Mesenchymal stem cell (in vitro differentiated cells and primary cell): ENCODE data around the gene HTR3D.

Source experiments
- DNase-seq: peaks from one replicate; pipeline ENCODE4 v3.0.0-alpha.2; 2013
- H2AFZ ChIP-seq: one replicate; pipeline ENCODE4 v1.6.1; 2013; ENCODE audit warnings: low read depth, mild to moderate bottlenecking, control low read depth, inconsistent platforms, low read length, moderate library complexity
- H2AK5ac ChIP-seq: 2 replicates; pipeline ENCODE4 v1.6.1; 2013; ENCODE audit warnings: low read length, moderate library complexity, mild to moderate bottlenecking, inconsistent platforms; ENCODE audit not compliant: severe bottlenecking
- H2BK120ac ChIP-seq: one replicate; pipeline ENCODE4 v1.6.1; 2013; ENCODE audit warnings: low read depth, mild to moderate bottlenecking, inconsistent platforms, low read length, moderate library complexity
- H2BK12ac ChIP-seq, 2 experiments: one replicate each; pipeline ENCODE4 v1.6.1; 2013; ENCODE audit warnings: inconsistent platforms in 2 of 2, low read length in 2 of 2, mild to moderate bottlenecking in 2 of 2, moderate library complexity in 2 of 2, control low read depth in 1 of 2
- H2BK15ac ChIP-seq: one replicate; pipeline ENCODE4 v1.6.1; 2013; ENCODE audit warnings: mild to moderate bottlenecking, low read depth, inconsistent platforms; ENCODE audit not compliant: poor library complexity, severe bottlenecking
- H2BK5ac ChIP-seq: 2 replicates; pipeline ENCODE4 v1.6.1; 2013; ENCODE audit warnings: low read depth, mild to moderate bottlenecking, low read length, control low read depth, inconsistent platforms; ENCODE audit not compliant: poor library complexity, severe bottlenecking
- H3K14ac ChIP-seq, 2 experiments: one replicate each; pipeline ENCODE4 v1.6.1; 2013; ENCODE audit warnings: inconsistent platforms in 2 of 2, low read length in 2 of 2, control low read depth in 1 of 2, mild to moderate bottlenecking in 1 of 2, moderate library complexity in 1 of 2
- H3K18ac ChIP-seq, 2 experiments: one replicate each; pipeline ENCODE4 v1.6.1; 2013; ENCODE audit warnings: inconsistent platforms in 2 of 2, low read length in 2 of 2, control low read depth in 1 of 2, low read depth in 1 of 2, mild to moderate bottlenecking in 1 of 2
- H3K23ac ChIP-seq, 2 experiments: one replicate each; pipeline ENCODE4 v1.6.1; 2013; ENCODE audit warnings: inconsistent platforms in 2 of 2, low read length in 2 of 2, mild to moderate bottlenecking in 2 of 2, moderate library complexity in 2 of 2, control low read depth in 1 of 2
- H3K27ac ChIP-seq: 2 replicates; pipeline ENCODE4 v1.5.1; 2013; ENCODE audit warnings: mild to moderate bottlenecking, moderate library complexity, low read length, control low read depth, inconsistent platforms; ENCODE audit not compliant: poor library complexity, severe bottlenecking
- H3K27me3 ChIP-seq, 2 experiments: 2 replicates each; pipeline versions ENCODE4 v1.6.1 to v1.7.0; 2013; ENCODE audit warnings: low read length in 2 of 2, mild to moderate bottlenecking in 2 of 2, moderate library complexity in 2 of 2, control low read depth in 1 of 2, inconsistent platforms in 1 of 2; ENCODE audit not compliant: control insufficient read depth in 1 of 2, insufficient read depth in 1 of 2
- H3K36me3 ChIP-seq, 2 experiments: 2 replicates each; pipeline versions ENCODE4 v1.6.1 to v1.7.0; 2013; ENCODE audit warnings: low read length in 2 of 2, control low read depth in 1 of 2, inconsistent platforms in 1 of 2, low read depth in 1 of 2, mild to moderate bottlenecking in 1 of 2; ENCODE audit not compliant: insufficient read depth in 2 of 2, control insufficient read depth in 1 of 2
- H3K4ac ChIP-seq, 2 experiments: one replicate each; pipeline ENCODE4 v1.6.1; 2013; ENCODE audit warnings: inconsistent platforms in 2 of 2, low read length in 2 of 2, mild to moderate bottlenecking in 2 of 2, moderate library complexity in 2 of 2, control low read depth in 1 of 2, low read depth in 1 of 2
- H3K4me1 ChIP-seq: 2 replicates; pipeline ENCODE4 v1.6.1; 2013; ENCODE audit warnings: low read depth, low read length, control low read depth; ENCODE audit not compliant: control insufficient read depth, insufficient read depth
- H3K4me2 ChIP-seq: 2 replicates; pipeline ENCODE4 v1.6.1; 2013; ENCODE audit warnings: low read length, mild to moderate bottlenecking, inconsistent platforms; ENCODE audit not compliant: poor library complexity, severe bottlenecking
- H3K4me3 ChIP-seq, 2 experiments: 2 replicates each; pipeline versions ENCODE4 v1.5.1 to v1.7.0; 2013; ENCODE audit warnings: low read length in 2 of 2, mild to moderate bottlenecking in 2 of 2, control low read depth in 1 of 2, low read depth in 1 of 2; ENCODE audit not compliant: insufficient read depth in 1 of 2
- H3K79me1 ChIP-seq: replicated peaks from 2 replicates; pipeline ENCODE4 v1.6.1; 2013; ENCODE audit warnings: mild to moderate bottlenecking, control low read depth, low read length, inconsistent platforms; ENCODE audit not compliant: poor library complexity, severe bottlenecking
- H3K9ac ChIP-seq: 2 replicates; pipeline ENCODE4 v1.7.0; 2013; ENCODE audit warnings: mild to moderate bottlenecking, low read length, moderate library complexity
- H3K9me3 ChIP-seq: 2 replicates; pipeline ENCODE4 v1.7.0; 2013; ENCODE audit warnings: mild to moderate bottlenecking, low read length; ENCODE audit not compliant: control insufficient read depth
- H4K8ac ChIP-seq: one replicate; pipeline ENCODE4 v1.6.1; 2013; ENCODE audit warnings: inconsistent platforms, mild to moderate bottlenecking, low read length, moderate library complexity
- H4K91ac ChIP-seq: one replicate; pipeline ENCODE4 v1.6.1; 2013; ENCODE audit warnings: mild to moderate bottlenecking, low read length, inconsistent platforms
- WGBS: methylation state at CpG from one replicate; pipeline ENCODE4 v1.1.7; 2013; ENCODE audit warnings: mixed read lengths; 5-methylcytosine and 5-hydroxymethylcytosine counted together

HTR3D gene

DNA sequence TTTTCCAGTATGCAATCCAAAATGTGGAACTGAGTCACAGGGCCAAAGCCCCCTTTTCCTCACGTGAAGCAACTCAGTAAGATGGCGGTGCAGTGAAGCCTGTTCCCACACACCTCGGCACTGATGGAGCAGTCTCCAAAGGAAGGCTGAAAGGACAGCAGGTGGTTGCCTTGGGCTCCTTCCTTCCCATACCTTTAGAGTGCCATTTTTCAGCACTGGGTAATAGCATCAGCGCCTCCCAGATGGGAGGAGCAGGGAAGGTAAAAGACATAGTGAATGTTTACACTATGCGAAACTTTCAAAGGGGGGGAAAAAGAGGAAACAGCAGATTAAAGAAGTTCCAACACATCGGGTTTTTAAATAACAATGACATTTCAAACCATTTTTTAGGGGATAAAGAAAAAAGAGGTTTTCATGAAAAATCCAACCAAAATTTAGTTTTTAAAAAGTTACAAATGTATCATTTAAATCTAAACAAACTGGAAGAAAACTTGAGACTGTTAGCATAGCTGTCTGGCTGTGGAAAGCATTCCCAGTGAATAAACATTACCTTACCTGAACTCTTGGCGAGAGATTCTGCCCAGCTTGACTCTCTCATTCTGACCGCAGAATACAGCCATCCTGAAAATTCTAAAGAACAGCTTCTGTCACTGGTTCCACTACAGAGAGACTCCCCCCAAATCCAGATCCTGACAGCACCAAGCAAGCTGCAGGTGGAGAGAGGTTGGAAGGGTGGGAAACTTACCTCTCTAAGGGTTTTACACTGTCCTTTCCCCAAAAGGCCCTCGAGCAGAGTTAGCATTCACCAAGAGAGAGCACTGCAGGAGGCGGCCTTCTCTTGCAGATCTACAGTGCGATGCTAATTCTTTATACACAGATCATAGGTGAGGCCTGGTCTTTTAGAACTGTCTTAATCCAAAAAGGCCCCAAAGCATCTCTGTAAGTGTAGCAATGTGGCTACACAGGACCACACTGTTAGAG, 46.5 kb upstream of the HTR3D start:
- no peak overlapping the region for H2BK120ac ChIP-seq
- H2BK12ac ChIP-seq: no peak overlapping the region
- H3K27ac ChIP-seq: no peak overlapping the region
- no peak overlapping the region for H2AK5ac ChIP-seq
- no peak overlapping the region for H2AFZ ChIP-seq
- no peak overlapping the region for H3K4me2 ChIP-seq
- 95% methylated on average over 7 of the region's 11 CpGs for WGBS
- H3K4me3 ChIP-seq: no peak overlapping the region
- H3K14ac ChIP-seq: no peak overlapping the region
- no peaks in the 10 kb centered on the region for H3K27me3 ChIP-seq
- no peak overlapping the region for H4K91ac ChIP-seq
- no peak overlapping the region for H4K8ac ChIP-seq
- H3K23ac ChIP-seq: no peak overlapping the region
- H3K4me1 ChIP-seq: peaks cover 10% of the 10 kb centered on the region
- peaks cover 35 to 81% of the 10 kb centered on the region in 2 experiments for H3K36me3 ChIP-seq
- H3K9me3 ChIP-seq: no peaks in the 10 kb centered on the region
- no peak overlapping the region for H2BK5ac ChIP-seq
- no peak for DNase-seq
- H2BK15ac ChIP-seq: no peak overlapping the region
- H3K79me1 ChIP-seq: peaks cover 17% of the 10 kb centered on the region
- H3K4ac ChIP-seq: no peak overlapping the region
- H3K18ac ChIP-seq: no peak overlapping the region
- no peak overlapping the region for H3K9ac ChIP-seq

DNA sequence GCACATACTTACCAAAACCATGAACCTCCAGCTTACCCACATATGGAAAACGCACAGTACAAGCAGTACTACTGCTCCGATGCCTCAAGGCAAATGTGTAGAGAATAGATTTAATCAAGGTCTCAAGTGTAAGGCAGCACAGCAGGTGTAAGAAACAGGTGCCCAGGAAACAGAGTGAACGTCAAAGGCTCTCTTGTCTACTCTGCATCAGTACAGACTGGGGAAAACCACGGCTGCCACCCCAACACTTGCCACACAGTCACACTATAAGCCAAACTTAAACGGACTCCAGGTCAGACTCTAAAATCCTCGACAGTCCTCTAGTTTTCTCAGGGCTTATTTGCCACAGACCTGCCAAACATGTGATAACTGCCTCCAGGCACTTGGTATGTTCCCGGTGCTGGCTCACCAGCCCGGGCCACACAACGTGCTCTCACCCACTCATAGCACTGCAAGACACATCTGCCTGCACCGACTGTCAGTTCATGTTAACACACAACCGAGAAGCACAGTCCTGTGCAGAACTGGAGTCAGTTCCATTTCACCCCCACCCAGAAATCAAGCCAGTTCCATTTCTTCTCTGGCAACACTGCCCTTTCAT, 44.4 kb upstream of the HTR3D start:
- Histone ChIP-seq H3K23ac (no peak overlapping the region), H3K79me1 (peaks cover 19% of the 10 kb centered on the region), H2BK12ac (peak overlapping the region in 1 of 2 experiments; percentile 52), H3K4me1 (peaks cover 12% of the 10 kb centered on the region), H3K14ac (no peak overlapping the region), H2BK120ac (no peak overlapping the region), H3K4me2 (no peak overlapping the region), H2AK5ac (peak overlapping the region; percentile 27), H2AFZ (no peak overlapping the region), H2BK15ac (no peak overlapping the region), H3K18ac (peak overlapping the region; percentile 9 to 37), H3K36me3 (peaks cover 31 to 64% of the 10 kb centered on the region in 2 experiments), H3K4me3 (no peak overlapping the region), H3K27ac (no peak overlapping the region), H2BK5ac (no peak overlapping the region), H3K27me3 (no peaks in the 10 kb centered on the region), H4K91ac (peak overlapping the region; percentile 55), H3K4ac (no peak overlapping the region), H3K9me3 (no peaks in the 10 kb centered on the region), H4K8ac (peak overlapping the region; percentile 62), H3K9ac (no peak overlapping the region)
- WGBS: 88% methylated on average over 10 of the region's 11 CpGs
- DNase-seq: no peak

DNA sequence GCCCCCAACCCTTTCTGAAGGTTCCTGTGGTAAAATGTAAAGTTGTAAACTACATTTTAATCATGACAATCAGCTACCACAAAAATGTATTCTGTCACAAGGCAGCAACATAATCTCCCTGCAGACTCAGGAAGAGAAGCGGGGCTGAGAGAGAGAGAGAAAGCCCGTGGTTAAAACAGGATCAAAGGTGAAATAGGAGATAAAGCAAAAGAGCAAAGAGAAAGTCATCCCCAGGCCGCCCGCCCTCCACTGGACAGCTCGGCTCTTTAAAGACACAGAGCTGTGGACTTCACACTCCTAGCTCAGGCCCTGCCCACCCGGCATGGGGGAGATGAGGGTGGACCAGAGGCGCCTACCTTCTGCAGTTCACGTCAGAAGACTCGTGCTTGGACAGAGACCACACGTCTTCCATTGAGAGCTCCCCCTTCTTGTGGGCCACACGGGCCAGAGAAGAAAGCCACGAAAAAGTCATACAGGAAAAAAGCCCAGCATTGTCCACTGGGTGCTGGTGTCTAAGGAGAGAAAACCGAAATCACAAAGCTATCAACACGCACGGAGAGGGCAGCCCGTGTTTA, 43.2 kb upstream of the HTR3D start:
- DNase-seq: peak; percentile 80
- H3K9ac ChIP-seq: no peak overlapping the region
- no peak overlapping the region for H2BK120ac ChIP-seq
- no peaks in the 10 kb centered on the region for H3K27me3 ChIP-seq
- H3K14ac ChIP-seq: no peak overlapping the region
- H2BK15ac ChIP-seq: no peak overlapping the region
- H4K91ac ChIP-seq: no peak overlapping the region
- 77% methylated on average over 16 of the region's 16 CpGs for WGBS
- no peak overlapping the region for H3K18ac ChIP-seq
- peak overlapping the region in 1 of 2 experiments; percentile 26 for H2BK12ac ChIP-seq
- H3K4me2 ChIP-seq: no peak overlapping the region
- H2AK5ac ChIP-seq: peak overlapping the region; percentile 36
- H3K36me3 ChIP-seq: peaks cover 22 to 52% of the 10 kb centered on the region in 2 experiments
- peaks cover 19% of the 10 kb centered on the region for H3K79me1 ChIP-seq
- peaks cover 12% of the 10 kb centered on the region for H3K4me1 ChIP-seq
- no peak overlapping the region for H3K4me3 ChIP-seq
- H3K9me3 ChIP-seq: no peaks in the 10 kb centered on the region
- H3K23ac ChIP-seq: no peak overlapping the region
- no peak overlapping the region for H2AFZ ChIP-seq
- no peak overlapping the region for H2BK5ac ChIP-seq
- H3K27ac ChIP-seq: peak overlapping the region; percentile 41
- H4K8ac ChIP-seq: no peak overlapping the region
- H3K4ac ChIP-seq: no peak overlapping the region

DNA sequence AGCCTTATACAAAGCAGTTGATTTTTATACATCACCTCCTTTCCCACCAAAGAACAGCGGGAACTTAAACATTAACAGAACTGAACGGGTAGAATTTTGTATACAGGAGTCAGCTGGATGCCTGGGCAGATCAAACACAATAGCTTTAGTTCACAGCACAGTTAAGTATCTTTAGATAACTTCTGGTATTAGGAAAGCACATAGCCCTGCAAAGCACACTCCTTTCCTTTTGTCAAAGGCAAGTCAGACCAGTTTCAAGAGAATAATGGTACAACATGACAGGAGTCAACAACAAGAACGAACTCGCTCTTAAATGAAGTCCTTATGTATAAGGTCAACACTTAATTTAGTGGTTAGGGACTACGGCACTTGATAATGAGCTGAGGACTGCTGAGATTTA, 40.1 kb upstream of the HTR3D start:
- no peak overlapping the region for H2BK5ac ChIP-seq
- peaks cover 12% of the 10 kb centered on the region for H3K4me1 ChIP-seq
- H3K14ac ChIP-seq: no peak overlapping the region
- H3K23ac ChIP-seq: no peak overlapping the region
- H3K4me3 ChIP-seq: no peak overlapping the region
- no peak overlapping the region for H2AK5ac ChIP-seq
- no peak overlapping the region for H3K4me2 ChIP-seq
- H2BK12ac ChIP-seq: no peak overlapping the region
- H2BK15ac ChIP-seq: no peak overlapping the region
- H4K8ac ChIP-seq: no peak overlapping the region
- H3K4ac ChIP-seq: no peak overlapping the region
- H3K27me3 ChIP-seq: no peaks in the 10 kb centered on the region
- H3K79me1 ChIP-seq: peaks cover 11% of the 10 kb centered on the region
- 96% methylated on average over 4 of the region's 5 CpGs for WGBS
- no peak for DNase-seq
- no peak overlapping the region for H4K91ac ChIP-seq
- H3K9me3 ChIP-seq: no peaks in the 10 kb centered on the region
- no peak overlapping the region for H2BK120ac ChIP-seq
- no peak overlapping the region for H3K9ac ChIP-seq
- H3K36me3 ChIP-seq: peaks cover 15 to 27% of the 10 kb centered on the region in 2 experiments
- H3K18ac ChIP-seq: no peak overlapping the region
- H3K27ac ChIP-seq: no peak overlapping the region
- no peak overlapping the region for H2AFZ ChIP-seq
